ENCODE results near the gene LRRC8B.

LRRC8B gene

DNA sequence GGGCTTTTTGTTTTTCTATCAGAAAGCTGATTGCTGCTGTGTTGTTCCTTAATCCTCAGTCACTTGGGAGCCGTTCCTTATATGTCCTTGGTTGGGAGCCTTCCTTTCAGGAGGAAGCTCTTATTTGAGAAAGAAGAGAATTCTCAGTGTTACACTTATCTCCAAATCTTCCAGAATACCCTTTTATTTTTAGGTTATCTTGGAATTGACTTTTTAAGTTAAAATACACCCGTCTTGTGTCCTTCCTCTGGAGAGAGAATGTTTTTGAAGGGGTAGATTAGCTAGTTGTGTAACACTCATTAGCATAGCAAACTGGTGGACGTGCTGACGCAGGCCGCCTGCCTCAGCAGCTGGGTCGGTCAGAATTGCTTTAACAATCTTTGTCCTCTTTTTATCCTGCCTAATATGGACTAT is 42.1 kb downstream of the LRRC8B start:
- peak overlapping the region; percentile 42; the same call in 1 of the 2 replicates for H3K27ac ChIP-seq (ENCODE audit: low read depth, low read length)
- no peak overlapping the region for H3K9ac ChIP-seq (ENCODE audit: low read length)
- H3K4me3 ChIP-seq (ENCODE audit: low read depth, low read length), result no peak overlapping the region
- H3K9me3 ChIP-seq (ENCODE audit: control insufficient read depth, insufficient read depth, low read depth, low read length), result peaks cover 3% of the 10 kb centered on the region; the same call in 1 of the 2 replicates
- H3K27me3 ChIP-seq (ENCODE audit: control insufficient read depth, insufficient read depth, low read length), result no peaks in the 10 kb centered on the region
- H3K4me1 ChIP-seq (ENCODE audit: control insufficient read depth, insufficient read depth, low read length), result peaks cover 35% of the 10 kb centered on the region
- H3K36me3 ChIP-seq (ENCODE audit: control insufficient read depth, insufficient read depth, low read length), result no peaks in the 10 kb centered on the region

DNA sequence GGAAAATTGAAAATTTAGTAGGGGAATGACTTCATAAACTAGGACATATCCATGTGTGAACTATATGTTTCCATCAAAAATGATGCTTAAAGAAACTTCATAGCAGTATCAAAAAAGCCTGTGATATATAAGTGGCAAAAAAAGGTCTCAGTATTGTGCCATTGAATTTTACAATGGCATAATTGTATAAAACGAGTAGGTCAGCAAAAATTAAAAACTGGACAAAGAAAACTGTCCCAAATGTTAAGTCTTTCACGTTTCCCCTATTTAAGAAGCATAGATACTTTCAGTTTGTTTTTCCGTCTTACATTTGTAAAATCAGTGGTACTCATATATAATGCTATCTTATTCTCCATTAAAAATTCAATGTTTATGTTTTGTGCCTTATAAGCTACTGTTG is 43.2 kb downstream of the LRRC8B start:
- no peak overlapping the region for H3K9ac ChIP-seq (ENCODE audit: low read length)
- H3K4me1 ChIP-seq (ENCODE audit: control insufficient read depth, insufficient read depth, low read length), result peaks cover 35% of the 10 kb centered on the region
- no peak overlapping the region for H3K4me3 ChIP-seq (ENCODE audit: low read depth, low read length)
- 0 out of 2 replicates have a peak overlapping the region, but pooled peaks have one; percentile 42 for H3K27ac ChIP-seq (ENCODE audit: low read depth, low read length)
- H3K36me3 ChIP-seq (ENCODE audit: control insufficient read depth, insufficient read depth, low read length), result no peaks in the 10 kb centered on the region
- H3K9me3 ChIP-seq (ENCODE audit: control insufficient read depth, insufficient read depth, low read depth, low read length), result peaks cover 3% of the 10 kb centered on the region; the same call in 1 of the 2 replicates
- no peaks in the 10 kb centered on the region for H3K27me3 ChIP-seq (ENCODE audit: control insufficient read depth, insufficient read depth, low read length)

- Histone ChIP-seq H3K4me1 (ENCODE audit: control insufficient read depth, insufficient read depth, low read length) (no peaks in the 10 kb centered on the region), H3K9me3 (ENCODE audit: control insufficient read depth, insufficient read depth, low read depth, low read length) (peaks cover 3% of the 10 kb centered on the region; the same call in 1 of the 2 replicates), H3K27me3 (ENCODE audit: control insufficient read depth, insufficient read depth, low read length) (no peaks in the 10 kb centered on the region), H3K36me3 (ENCODE audit: control insufficient read depth, insufficient read depth, low read length) (no peaks in the 10 kb centered on the region), H3K4me3 (ENCODE audit: low read depth, low read length) (no peak overlapping the region), H3K9ac (ENCODE audit: low read length) (no peak overlapping the region), H3K27ac (ENCODE audit: low read depth, low read length) (no peak overlapping the region)
Measured at GRCh38 chr1:89573410-89573809, 48.8 kb downstream of the LRRC8B start.

- Histone ChIP-seq H3K27me3 (ENCODE audit: control insufficient read depth, insufficient read depth, low read length) (no peaks in the 10 kb centered on the region), H3K9me3 (ENCODE audit: control insufficient read depth, insufficient read depth, low read depth, low read length) (peaks cover 3% of the 10 kb centered on the region; the same call in 1 of the 2 replicates), H3K27ac (ENCODE audit: low read depth, low read length) (no peak overlapping the region), H3K36me3 (ENCODE audit: control insufficient read depth, insufficient read depth, low read length) (peaks cover under 1% of the 10 kb centered on the region; the same call in 1 of the 2 replicates), H3K4me1 (ENCODE audit: control insufficient read depth, insufficient read depth, low read length) (no peaks in the 10 kb centered on the region), H3K4me3 (ENCODE audit: low read depth, low read length) (no peak overlapping the region), H3K9ac (ENCODE audit: low read length) (no peak overlapping the region)
Measured at GRCh38 chr1:89574621-89575020, 50.0 kb downstream of the LRRC8B start.

DNA sequence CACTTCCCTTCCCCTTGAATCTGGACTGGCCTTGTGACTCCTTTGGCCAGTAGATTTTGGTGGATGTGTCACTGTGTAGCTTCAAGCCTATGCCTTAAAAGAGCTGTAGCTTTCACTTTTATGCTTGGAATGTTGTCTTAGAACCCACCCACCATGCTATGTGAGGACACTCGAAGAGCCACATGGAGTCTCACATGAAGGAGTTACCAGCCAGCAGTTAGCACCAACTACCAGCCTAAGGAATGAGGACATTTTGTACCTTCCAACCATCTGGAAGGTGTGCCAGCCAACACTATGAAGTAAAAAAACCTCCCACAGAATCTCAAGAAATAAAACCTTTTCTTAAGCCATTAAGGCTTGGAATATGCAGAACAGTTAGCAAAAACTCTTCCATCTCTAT is 50.6 kb downstream of the LRRC8B start:
- Histone ChIP-seq H3K36me3 (ENCODE audit: control insufficient read depth, insufficient read depth, low read length) (peaks cover 6% of the 10 kb centered on the region; the same call in 1 of the 2 replicates), H3K27ac (ENCODE audit: low read depth, low read length) (no peak overlapping the region), H3K27me3 (ENCODE audit: control insufficient read depth, insufficient read depth, low read length) (no peaks in the 10 kb centered on the region), H3K4me3 (ENCODE audit: low read depth, low read length) (no peak overlapping the region), H3K9me3 (ENCODE audit: control insufficient read depth, insufficient read depth, low read depth, low read length) (peaks cover 3% of the 10 kb centered on the region; the same call in 1 of the 2 replicates), H3K9ac (ENCODE audit: low read length) (no peak overlapping the region), H3K4me1 (ENCODE audit: control insufficient read depth, insufficient read depth, low read length) (no peaks in the 10 kb centered on the region)

GRCh38 chr1:89576013-89576412 is 51.4 kb downstream of the LRRC8B start:
- Histone ChIP-seq H3K27ac (ENCODE audit: low read depth, low read length) (no peak overlapping the region), H3K27me3 (ENCODE audit: control insufficient read depth, insufficient read depth, low read length) (no peaks in the 10 kb centered on the region), H3K4me3 (ENCODE audit: low read depth, low read length) (no peak overlapping the region), H3K9ac (ENCODE audit: low read length) (no peak overlapping the region), H3K4me1 (ENCODE audit: control insufficient read depth, insufficient read depth, low read length) (no peaks in the 10 kb centered on the region), H3K36me3 (ENCODE audit: control insufficient read depth, insufficient read depth, low read length) (peaks cover 13% of the 10 kb centered on the region; the same call in 1 of the 2 replicates), H3K9me3 (ENCODE audit: control insufficient read depth, insufficient read depth, low read depth, low read length) (peaks cover under 1% of the 10 kb centered on the region; the same call in 1 of the 2 replicates)

DNA sequence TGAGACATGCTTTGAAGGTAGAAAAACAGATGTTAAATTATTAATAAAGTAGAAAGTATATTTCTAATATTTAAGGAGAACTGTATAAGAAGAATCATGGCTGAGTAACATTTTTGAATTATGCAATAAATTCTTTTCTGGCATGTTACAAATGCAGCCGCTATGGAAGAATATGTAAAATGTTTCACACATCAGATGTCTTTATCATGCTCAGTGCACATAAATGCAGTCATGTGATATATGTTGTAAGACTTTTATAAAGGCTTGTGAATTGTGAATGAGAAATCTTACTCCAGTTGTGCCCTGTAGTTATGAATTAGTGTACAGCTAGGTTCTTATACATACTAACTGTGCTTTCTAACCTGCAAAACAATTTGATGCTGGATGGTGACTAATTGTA is 53.5 kb downstream of the LRRC8B start:
- Histone ChIP-seq H3K27ac (ENCODE audit: low read depth, low read length) (no peak overlapping the region), H3K36me3 (ENCODE audit: control insufficient read depth, insufficient read depth, low read length) (peaks cover 26% of the 10 kb centered on the region), H3K27me3 (ENCODE audit: control insufficient read depth, insufficient read depth, low read length) (no peaks in the 10 kb centered on the region), H3K9ac (ENCODE audit: low read length) (no peak overlapping the region), H3K9me3 (ENCODE audit: control insufficient read depth, insufficient read depth, low read depth, low read length) (no peaks in the 10 kb centered on the region), H3K4me1 (ENCODE audit: control insufficient read depth, insufficient read depth, low read length) (no peaks in the 10 kb centered on the region), H3K4me3 (ENCODE audit: low read depth, low read length) (no peak overlapping the region)

DNA sequence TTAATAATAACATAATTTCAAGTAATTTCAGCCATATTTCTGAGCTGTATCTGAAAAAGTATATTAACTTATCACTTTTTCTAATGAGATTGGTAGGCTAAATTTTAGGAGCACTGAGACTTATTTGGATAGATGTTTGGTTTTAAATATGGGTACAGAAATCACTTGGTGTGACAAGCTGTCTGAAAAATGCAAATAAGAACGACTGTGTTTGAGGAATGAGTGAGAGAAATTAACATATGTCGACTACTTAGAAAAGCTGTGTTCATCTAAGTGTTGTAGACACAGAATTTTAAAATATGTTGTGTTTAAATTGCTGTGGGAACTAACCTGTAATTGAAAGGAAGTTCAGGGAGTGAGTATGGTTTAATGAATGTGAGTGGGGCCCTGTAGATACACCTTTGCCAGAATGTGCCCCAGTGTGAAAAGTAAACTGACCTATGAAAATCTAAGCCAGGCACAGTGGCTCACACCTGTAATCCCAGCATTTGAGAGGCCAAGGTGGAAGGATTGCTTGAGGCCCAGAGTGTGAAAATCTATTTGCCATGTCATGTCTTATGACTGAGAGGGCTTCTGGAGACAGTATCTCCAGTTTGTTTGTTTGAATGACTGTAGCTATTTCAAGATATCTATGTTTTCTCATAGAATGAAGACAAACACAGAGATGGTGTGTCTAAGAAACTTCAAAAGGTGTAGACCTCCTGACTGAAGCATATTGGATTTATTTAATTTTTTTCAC is 54.5 kb downstream of the LRRC8B start:
- Histone ChIP-seq H3K9me3 (ENCODE audit: control insufficient read depth, insufficient read depth, low read depth, low read length) (no peaks in the 10 kb centered on the region), H3K4me3 (ENCODE audit: low read depth, low read length) (no peak overlapping the region)

GRCh38 chr1:89580036-89580435 is 55.4 kb downstream of the LRRC8B start:
- Histone ChIP-seq H3K36me3 (ENCODE audit: control insufficient read depth, insufficient read depth, low read length) (peaks cover 43% of the 10 kb centered on the region), H3K4me1 (ENCODE audit: control insufficient read depth, insufficient read depth, low read length) (no peaks in the 10 kb centered on the region)

More for the DNA sequence above, 54.5 kb downstream of the LRRC8B start:
- Histone ChIP-seq H3K27ac (ENCODE audit: low read depth, low read length) (no peak overlapping the region), H3K36me3 (ENCODE audit: control insufficient read depth, insufficient read depth, low read length) (peaks cover 35% of the 10 kb centered on the region), H3K4me1 (ENCODE audit: control insufficient read depth, insufficient read depth, low read length) (no peaks in the 10 kb centered on the region), H3K27me3 (ENCODE audit: control insufficient read depth, insufficient read depth, low read length) (no peaks in the 10 kb centered on the region), H3K9ac (ENCODE audit: low read length) (no peak overlapping the region)

DNA sequence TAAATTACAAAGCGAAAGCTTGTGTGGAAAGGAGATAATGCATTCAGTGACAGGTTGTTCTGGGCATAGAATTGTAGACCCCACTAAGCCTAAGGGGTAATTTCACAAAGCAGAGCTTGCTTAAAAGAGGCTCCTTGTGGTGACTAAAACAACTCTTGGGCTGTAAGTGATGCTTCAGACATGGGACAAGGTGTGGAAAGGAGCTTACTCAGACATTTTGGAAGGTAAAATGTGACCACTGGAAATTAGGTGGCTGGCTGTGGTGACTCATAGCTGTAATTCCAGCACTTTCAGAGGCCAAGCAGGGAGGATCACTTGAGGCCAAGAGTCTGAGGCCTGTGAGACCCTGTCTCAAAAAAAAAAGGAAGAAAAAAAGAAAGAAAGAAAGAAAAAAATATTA is 57.2 kb downstream of the LRRC8B start:
- Histone ChIP-seq H3K36me3 (ENCODE audit: control insufficient read depth, insufficient read depth, low read length) (peaks cover 43% of the 10 kb centered on the region), H3K4me3 (ENCODE audit: low read depth, low read length) (no peak overlapping the region)

More at GRCh38 chr1:89580036-89580435, 55.4 kb downstream of the LRRC8B start:
- no peak overlapping the region for H3K4me3 ChIP-seq (ENCODE audit: low read depth, low read length)
- H3K9me3 ChIP-seq (ENCODE audit: control insufficient read depth, insufficient read depth, low read depth, low read length), result no peaks in the 10 kb centered on the region
- H3K27ac ChIP-seq (ENCODE audit: low read depth, low read length), result no peak overlapping the region
- H3K27me3 ChIP-seq (ENCODE audit: control insufficient read depth, insufficient read depth, low read length), result no peaks in the 10 kb centered on the region
- no peak overlapping the region for H3K9ac ChIP-seq (ENCODE audit: low read length)

DNA sequence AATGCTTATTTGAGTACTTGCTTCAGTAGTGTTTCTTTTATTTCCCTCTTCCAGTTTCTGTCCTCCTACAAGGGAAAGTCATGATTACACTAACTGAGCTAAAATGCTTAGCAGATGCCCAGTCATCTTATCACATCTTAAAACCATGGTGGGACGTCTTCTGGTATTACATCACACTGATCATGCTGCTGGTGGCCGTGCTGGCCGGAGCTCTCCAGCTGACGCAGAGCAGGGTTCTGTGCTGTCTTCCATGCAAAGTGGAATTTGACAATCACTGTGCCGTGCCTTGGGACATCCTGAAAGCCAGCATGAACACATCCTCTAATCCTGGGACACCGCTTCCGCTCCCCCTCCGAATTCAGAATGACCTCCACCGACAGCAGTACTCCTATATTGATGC is 57.9 kb downstream of the LRRC8B start:
- Histone ChIP-seq H3K36me3 (ENCODE audit: control insufficient read depth, insufficient read depth, low read length) (peaks cover 43% of the 10 kb centered on the region), H3K4me1 (ENCODE audit: control insufficient read depth, insufficient read depth, low read length) (no peaks in the 10 kb centered on the region), H3K9me3 (ENCODE audit: control insufficient read depth, insufficient read depth, low read depth, low read length) (no peaks in the 10 kb centered on the region), H3K9ac (ENCODE audit: low read length) (no peak overlapping the region), H3K27ac (ENCODE audit: low read depth, low read length) (no peak overlapping the region), H3K27me3 (ENCODE audit: control insufficient read depth, insufficient read depth, low read length) (no peaks in the 10 kb centered on the region), H3K4me3 (ENCODE audit: low read depth, low read length) (no peak overlapping the region)

More for the DNA sequence above, 57.2 kb downstream of the LRRC8B start:
- Histone ChIP-seq H3K27me3 (ENCODE audit: control insufficient read depth, insufficient read depth, low read length) (no peaks in the 10 kb centered on the region), H3K9me3 (ENCODE audit: control insufficient read depth, insufficient read depth, low read depth, low read length) (no peaks in the 10 kb centered on the region), H3K4me1 (ENCODE audit: control insufficient read depth, insufficient read depth, low read length) (no peaks in the 10 kb centered on the region), H3K27ac (ENCODE audit: low read depth, low read length) (no peak overlapping the region), H3K9ac (ENCODE audit: low read length) (no peak overlapping the region)

Data from HUES6 (cell line).